B cell (primary cell): ENCODE measurements around the gene ZNF442. TPM values are rescaled to one million over a fixed set of nuclear protein-coding genes. Genes with fewer than 3 reads are reported as not detected.

Experiments used
- ATAC-seq: fragments of 200-7000 bp; cut with Tn5 transposase; one replicate; pipeline ENCODE4 v1.10.0; 2021; ENCODE audit warnings: low read depth, mild to moderate bottlenecking, moderate number of reproducible peaks, moderate library complexity
- CTCF ChIA-PET: fragments of 350-600 bp; sonication (Branson Sonifier 250); formaldehyde crosslinking; loops from one replicate; lab custom pipeline; 2021; ENCODE audit warnings: antibody characterized with exemption, inconsistent platforms; lab: Charles Lee
- POLR2A ChIA-PET: fragments of 350-600 bp; sonication (Branson Sonifier 250); formaldehyde crosslinking; loops from one replicate; lab custom pipeline; 2021; ENCODE audit warnings: antibody characterized with exemption; lab: Charles Lee
- DNase-seq: peaks from one replicate; pipeline ENCODE4 v3.0.0; 2013
- H2AFZ ChIP-seq: 2 replicates; pipeline ENCODE4 v1.6.1; 2012; ENCODE audit warnings: mild to moderate bottlenecking, low read depth, low read length; ENCODE audit not compliant: insufficient read depth, poor library complexity, severe bottlenecking
- H3K27ac ChIP-seq, 2 donors: 1 replicate in 1 of 2; 2 replicates in 1 of 2; pipeline ENCODE4 v1.5.1; 2012 to 2013; ENCODE audit warnings: low read length in 2 of 2, mild to moderate bottlenecking in 2 of 2, moderate library complexity in 1 of 2
- H3K27me3 ChIP-seq, 4 experiments: fragments of 200-600 bp in 1 of 4; sonication (generic) in 1 of 4; replicated peaks in 1 of 4; 1 replicate in 2 of 4; 2 replicates in 2 of 4; pipeline versions ENCODE4 v1.6.1 to v1.7.0; 2013 to 2016; ENCODE audit warnings: low read length in 3 of 4, mild to moderate bottlenecking in 2 of 4, mixed read lengths in 1 of 4, moderate library complexity in 1 of 4; ENCODE audit not compliant: insufficient read depth in 4 of 4, control insufficient read depth in 3 of 4; ENCODE audit errors: control extremely low read depth in 1 of 4
- H3K36me3 ChIP-seq, 2 experiments: replicated peaks in 1 of 2; 1 replicate in 1 of 2; 2 replicates in 1 of 2; pipeline versions ENCODE4 v1.6.1 to v1.7.1; 2013; ENCODE audit warnings: low read length in 1 of 2; ENCODE audit not compliant: insufficient read depth in 2 of 2, control insufficient read depth in 1 of 2; ENCODE audit errors: control extremely low read depth in 1 of 2, extremely low read depth in 1 of 2
- H3K4me1 ChIP-seq, 2 donors: fragments of 200-600 bp in 1 of 2; sonication (generic) in 1 of 2; 1 replicate in 1 of 2; 2 replicates in 1 of 2; pipeline versions ENCODE4 v1.5.1 to v1.6.1; 2013 to 2017; ENCODE audit warnings: low read length in 2 of 2; ENCODE audit not compliant: control insufficient read depth in 2 of 2, insufficient read depth in 2 of 2
- H3K4me2 ChIP-seq: replicated peaks from 2 replicates; pipeline ENCODE3; 2012; ENCODE audit warnings: mild to moderate bottlenecking, low read depth, low read length; ENCODE audit not compliant: poor library complexity, severe bottlenecking
- H3K4me3 ChIP-seq, 5 experiments: fragments of 200-600 bp in 1 of 5; sonication (generic) in 1 of 5; 1 replicate in 3 of 5; 2 replicates in 2 of 5; pipeline versions ENCODE4 v1.5.1 to v1.7.0; 2011 to 2016; ENCODE audit warnings: low read length in 4 of 5, mild to moderate bottlenecking in 4 of 5, low read depth in 2 of 5, control low read depth in 1 of 5, moderate library complexity in 1 of 5; ENCODE audit not compliant: insufficient read depth in 1 of 5; ENCODE audit errors: control extremely low read depth in 1 of 5, extremely low read depth in 1 of 5
- H3K79me2 ChIP-seq: fragments of 200-600 bp; sonication (generic); one replicate; pipeline ENCODE4 v1.6.0; 2016; ENCODE audit warnings: low read length; ENCODE audit not compliant: control insufficient read depth, insufficient read depth
- H3K9ac ChIP-seq: fragments of 200-600 bp; sonication (generic); 2 replicates; pipeline ENCODE4 v1.6.1; 2017; ENCODE audit warnings: mild to moderate bottlenecking, low read length, moderate library complexity
- H3K9me3 ChIP-seq, 3 donors: one replicate each; pipeline versions ENCODE4 v1.6.1 to v1.7.1; 2013; ENCODE audit warnings: low read length in 2 of 3; ENCODE audit not compliant: control insufficient read depth in 2 of 3, insufficient read depth in 1 of 3; ENCODE audit errors: control extremely low read depth in 1 of 3
- H4K20me1 ChIP-seq: 2 replicates; pipeline ENCODE4 v1.6.0; 2012; ENCODE audit warnings: mild to moderate bottlenecking, low read length; ENCODE audit not compliant: insufficient read depth, control insufficient read depth, poor library complexity, severe bottlenecking
- H3K27ac Mint-ChIP-seq: one replicate; pipeline ENCODE4 v1.8.0; 2021; ENCODE audit warnings: mixed read lengths
- H3K27me3 Mint-ChIP-seq: one replicate; pipeline ENCODE4 v1.8.0; 2021; ENCODE audit warnings: mixed read lengths
- H3K4me1 Mint-ChIP-seq: one replicate; pipeline ENCODE4 v1.8.0; 2021; ENCODE audit warnings: mixed read lengths
- H3K4me3 Mint-ChIP-seq: one replicate; pipeline ENCODE4 v1.8.0; 2021; ENCODE audit warnings: mixed read lengths
- H3K9me3 Mint-ChIP-seq: one replicate; pipeline ENCODE4 v1.8.0; 2022; ENCODE audit warnings: mixed read lengths; ENCODE audit not compliant: insufficient read depth
- EZH2 ChIP-seq: IDR thresholded peaks from 2 replicates; pipeline ENCODE4 v1.6.1; 2012; ENCODE audit warnings: borderline replicate concordance, low read depth, mild to moderate bottlenecking, moderate library complexity, low read length; ENCODE audit not compliant: insufficient read depth, poor library complexity, severe bottlenecking
- WGBS: methylation state at CpG from one replicate; pipeline ENCODE4 v1.1.5; 2013; ENCODE audit warnings: missing lambda C conversion rate; ENCODE audit not compliant: insufficient coverage; 5-methylcytosine and 5-hydroxymethylcytosine counted together
- intact Hi-C: fragments of 100-400 bp; cut with micrococcal nuclease; formaldehyde crosslinking; loops from one replicate; pipeline ENCODE4 v1.10.0; 2022
- polyA plus RNA-seq: library from polyadenylated mRNA; depleted of rRNA; stranded (reverse); fragments of >200 nt; gene quantifications from 2 replicates; pipeline ENCODE4 v1.2.3, GENCODE V29; 2012
- total RNA-seq, 2 donors: library from RNA; stranded (reverse); fragments of 120-200 nt in 1 of 2; gene quantifications; 1 replicate in 1 of 2; 2 replicates in 1 of 2; pipeline versions ENCODE4 v1.2.3 to v1.2.4, GENCODE V29; 2013 to 2022
- TF ChIP-seq, protein P1 (sequence below): fragments of 200-600 bp; IDR thresholded peaks from one replicate; pipeline ENCODE4 v1.8.0; 2022; ENCODE audit warnings: antibody characterized with exemption, mild to moderate bottlenecking

Gene ZNF442
- total and polyA plus RNA-seq, 2 donors (not counting 1 experiment from before 2014, with no cell fraction given): 0.69 to 6.9 TPM

DNA sequence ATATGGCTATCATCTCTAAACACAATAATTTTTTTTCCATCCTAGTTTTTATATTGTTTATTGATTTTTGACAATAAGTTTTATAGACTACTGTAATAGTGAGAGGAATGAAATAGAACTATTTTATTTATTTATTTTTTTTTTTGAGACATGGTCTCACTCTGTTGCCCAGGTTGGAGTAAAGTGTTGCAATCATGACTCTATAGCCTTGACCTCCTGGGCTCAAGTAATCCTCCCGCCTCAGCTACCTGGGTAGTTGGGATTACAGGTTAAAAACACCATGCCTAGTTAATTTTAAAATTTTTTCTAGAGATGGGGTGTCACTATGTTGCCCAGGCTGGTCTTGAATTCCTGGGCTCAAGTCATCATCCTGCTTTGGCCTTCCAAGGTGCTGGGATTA, 8.5 kb upstream of the ZNF442 start:
- WGBS: 100% methylated on average over 1 of the region's 1 CpG
- H3K27ac ChIP-seq: no peak overlapping the region
- H2AFZ ChIP-seq: no peak overlapping the region
- H3K36me3 ChIP-seq: no peaks in the 10 kb centered on the region
- peaks cover 11% of the 10 kb centered on the region for H3K9me3 Mint-ChIP-seq
- ChIA-PET POLR2A (no interaction called here), CTCF (no interaction called here)
- no peak overlapping the region for H3K4me3 ChIP-seq
- H3K79me2 ChIP-seq: no peaks in the 10 kb centered on the region
- ATAC-seq (no peak), DNase-seq (no peak)
- no peak for TF ChIP-seq EZH2
- TF ChIP-seq, protein P1, sequence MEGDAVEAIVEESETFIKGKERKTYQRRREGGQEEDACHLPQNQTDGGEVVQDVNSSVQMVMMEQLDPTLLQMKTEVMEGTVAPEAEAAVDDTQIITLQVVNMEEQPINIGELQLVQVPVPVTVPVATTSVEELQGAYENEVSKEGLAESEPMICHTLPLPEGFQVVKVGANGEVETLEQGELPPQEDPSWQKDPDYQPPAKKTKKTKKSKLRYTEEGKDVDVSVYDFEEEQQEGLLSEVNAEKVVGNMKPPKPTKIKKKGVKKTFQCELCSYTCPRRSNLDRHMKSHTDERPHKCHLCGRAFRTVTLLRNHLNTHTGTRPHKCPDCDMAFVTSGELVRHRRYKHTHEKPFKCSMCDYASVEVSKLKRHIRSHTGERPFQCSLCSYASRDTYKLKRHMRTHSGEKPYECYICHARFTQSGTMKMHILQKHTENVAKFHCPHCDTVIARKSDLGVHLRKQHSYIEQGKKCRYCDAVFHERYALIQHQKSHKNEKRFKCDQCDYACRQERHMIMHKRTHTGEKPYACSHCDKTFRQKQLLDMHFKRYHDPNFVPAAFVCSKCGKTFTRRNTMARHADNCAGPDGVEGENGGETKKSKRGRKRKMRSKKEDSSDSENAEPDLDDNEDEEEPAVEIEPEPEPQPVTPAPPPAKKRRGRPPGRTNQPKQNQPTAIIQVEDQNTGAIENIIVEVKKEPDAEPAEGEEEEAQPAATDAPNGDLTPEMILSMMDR: no peak
- H3K27ac Mint-ChIP-seq: no peak overlapping the region
- H4K20me1 ChIP-seq: no peaks in the 10 kb centered on the region
- no peaks in the 10 kb centered on the region for H3K4me1 Mint-ChIP-seq
- H3K4me1 ChIP-seq: no peaks in the 10 kb centered on the region
- no peak overlapping the region for H3K9ac ChIP-seq
- peaks cover 0 to 14% (median 13%) of the 10 kb centered on the region in 3 donors for H3K9me3 ChIP-seq
- no peak overlapping the region for H3K4me3 Mint-ChIP-seq
- no peaks in the 10 kb centered on the region for H3K27me3 Mint-ChIP-seq
- intact Hi-C loops: no loop called here
- H3K27me3 ChIP-seq: no peaks in the 10 kb centered on the region
- H3K4me2 ChIP-seq: no peak overlapping the region

DNA sequence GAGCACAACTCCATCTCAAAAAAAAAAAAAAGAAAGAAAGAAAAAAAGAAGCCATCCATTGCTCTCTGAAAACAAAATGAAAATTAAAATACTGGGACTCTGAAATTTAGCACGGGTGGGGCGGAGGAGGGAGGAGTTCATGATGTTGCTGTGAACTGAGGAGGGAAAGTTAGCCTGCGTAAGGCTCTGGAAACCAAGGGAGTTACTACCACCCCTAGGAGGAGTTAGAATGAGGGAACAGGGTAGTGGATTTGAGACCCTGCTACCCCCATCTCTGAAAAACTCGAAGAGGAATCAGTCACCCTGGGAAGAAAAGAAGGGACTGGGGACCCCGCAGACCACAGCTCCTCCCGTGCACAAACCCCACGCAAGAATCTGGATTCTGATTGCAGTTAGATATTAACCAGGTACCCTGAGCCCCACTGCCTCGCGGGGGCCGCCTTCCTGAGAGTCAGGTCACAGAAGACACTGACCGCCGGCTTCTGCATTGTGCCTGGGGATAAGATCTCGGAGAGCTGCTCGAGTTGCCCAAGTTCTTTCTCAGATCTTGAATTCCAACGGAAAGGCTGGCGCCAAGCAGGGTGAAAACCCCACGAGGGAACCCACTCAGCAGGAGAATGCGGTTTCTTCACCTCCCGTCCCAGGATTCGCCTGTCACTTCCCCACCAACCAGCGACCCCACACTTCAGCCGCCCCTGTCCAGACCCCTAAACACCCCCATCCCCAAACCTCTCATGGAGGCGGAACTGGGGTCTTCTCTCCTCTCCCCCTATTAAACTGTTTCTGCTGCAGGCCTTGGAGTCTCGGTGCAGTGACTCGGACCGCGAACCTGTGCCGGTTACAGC, 870 bp downstream of the ZNF442 start:
- WGBS: 2% methylated on average over 25 of the region's 28 CpGs
- no peaks in the 10 kb centered on the region for H3K27me3 ChIP-seq
- H3K27me3 Mint-ChIP-seq: no peaks in the 10 kb centered on the region
- peak overlapping the region; percentile 16 to 85 (median 82) for H3K4me3 ChIP-seq
- H3K4me1 Mint-ChIP-seq: peaks cover 27% of the 10 kb centered on the region
- H3K4me2 ChIP-seq: peak overlapping the region; percentile 87
- H3K27ac ChIP-seq: peak overlapping the region in 1 of 2 donors; percentile 67
- H3K27ac Mint-ChIP-seq: peak overlapping the region; percentile 72
- no peak for ATAC-seq
- peak overlapping the region; percentile 83 for H3K9ac ChIP-seq
- no peaks in the 10 kb centered on the region for H3K79me2 ChIP-seq
- CTCF ChIA-PET: interaction anchor here (0.6 to 1.1 kb wide), 3 partner anchors 377 to 1747 kb away, joined by 3 to 4 read pairs (median 4); partner anchors contain the start of gene ZNF491
- peak; percentile 32 for DNase-seq
- H3K9me3 Mint-ChIP-seq: no peaks in the 10 kb centered on the region
- peaks cover 7 to 16% of the 10 kb centered on the region in 2 donors for H3K4me1 ChIP-seq
- intact Hi-C loops: loop anchor here (1.0 kb wide), 4 partner anchors 31 to 77 kb away; partner anchors contain the start of genes ZNF44, ZNF443, ZNF563 and ZNF799
- peaks cover 0 to 4% (median 0%) of the 10 kb centered on the region in 3 donors for H3K9me3 ChIP-seq
- POLR2A ChIA-PET: interaction anchor here (0.6 to 1.8 kb wide), 6 partner anchors 32 to 379 kb away, joined by 3 to 10 read pairs (median 6); partner anchors contain the start of genes ZNF136, ZNF44, ZNF443 and ZNF563
- no peaks in the 10 kb centered on the region for H3K36me3 ChIP-seq
- H3K4me3 Mint-ChIP-seq: peak overlapping the region; percentile 98
- no peaks in the 10 kb centered on the region for H4K20me1 ChIP-seq
- TF ChIP-seq EZH2: no peak
- TF ChIP-seq, protein P1: no peak
- H2AFZ ChIP-seq: peak overlapping the region; percentile 95
